Loucy (cell line): Measurements from ENCODE around the gene MTHFD1.
A peak's percentile ranks its signal among the peaks of the same experiment; 100 is the strongest.

Source experiments
- H2AFZ ChIP-seq: fragments of 200-600 bp; sonication (generic); 2 replicates; pipeline ENCODE4 v1.6.0; 2016; ENCODE audit warnings: antibody characterized with exemption, mild to moderate bottlenecking, low read length, moderate library complexity
- H3F3A ChIP-seq: fragments of 200-600 bp; 2 replicates; pipeline ENCODE4 v1.6.0; 2016; ENCODE audit warnings: antibody characterized with exemption, low read depth, mild to moderate bottlenecking
- H3K27me3 ChIP-seq: fragments of 200-600 bp; sonication (generic); 2 replicates; pipeline ENCODE4 v1.6.1; 2014; ENCODE audit warnings: low read length, mild to moderate bottlenecking; ENCODE audit not compliant: insufficient read depth, poor library complexity, severe bottlenecking
- H3K36me3 ChIP-seq: fragments of 200-600 bp; sonication (generic); 2 replicates; pipeline ENCODE4 v1.6.1; 2016; ENCODE audit warnings: low read length; ENCODE audit not compliant: insufficient read depth
- H3K4me1 ChIP-seq: fragments of 200-600 bp; sonication (generic); 2 replicates; pipeline ENCODE4 v1.5.1; 2014; ENCODE audit warnings: low read length, mild to moderate bottlenecking; ENCODE audit not compliant: insufficient read depth, poor library complexity, severe bottlenecking
- H3K4me2 ChIP-seq: fragments of 200-600 bp; sonication (generic); 2 replicates; pipeline ENCODE4 v1.6.0; 2014; ENCODE audit warnings: antibody characterized with exemption, low read length, low read depth, mild to moderate bottlenecking; ENCODE audit not compliant: poor library complexity, severe bottlenecking
- H3K4me3 ChIP-seq: fragments of 200-600 bp; sonication (generic); 2 replicates; pipeline ENCODE4 v1.5.1; 2014; ENCODE audit warnings: low read length, mild to moderate bottlenecking, mixed read lengths; ENCODE audit not compliant: poor library complexity, severe bottlenecking
- H3K79me2 ChIP-seq: fragments of 200-600 bp; sonication (generic); 2 replicates; pipeline ENCODE4 v1.6.1; 2014; ENCODE audit warnings: low read length; ENCODE audit not compliant: insufficient read depth
- H3K9ac ChIP-seq: fragments of 200-600 bp; sonication (generic); 2 replicates; pipeline ENCODE4 v1.6.0; 2014; ENCODE audit warnings: mild to moderate bottlenecking, low read depth, low read length, moderate library complexity; ENCODE audit not compliant: poor library complexity, severe bottlenecking
- H3K9me2 ChIP-seq: fragments of 200-600 bp; sonication (generic); replicated peaks from 2 replicates; pipeline ENCODE4 v1.6.1; 2016; ENCODE audit warnings: low read depth, low read length, mixed read lengths
- H3K9me3 ChIP-seq: fragments of 200-600 bp; sonication (generic); 2 replicates; pipeline ENCODE4 v1.6.1; 2014; ENCODE audit warnings: mild to moderate bottlenecking, antibody characterized with exemption, low read length, low read depth; ENCODE audit not compliant: insufficient read depth
- H4K20me1 ChIP-seq: fragments of 200-600 bp; sonication (generic); 2 replicates; pipeline ENCODE4 v1.6.0; 2014; ENCODE audit warnings: antibody characterized with exemption, low read length, mild to moderate bottlenecking; ENCODE audit not compliant: insufficient read depth, poor library complexity, severe bottlenecking
- EZH2phosphoT487 ChIP-seq: fragments of 200-600 bp; IDR thresholded peaks from 2 replicates; pipeline ENCODE4 v1.6.1; 2018; ENCODE audit warnings: antibody characterized with exemption, mild to moderate bottlenecking, moderate library complexity, borderline replicate concordance
- TF ChIP-seq, protein P1 (sequence below): fragments of 200-600 bp; sonication (generic); conservative IDR thresholded peaks from 2 replicates; pipeline ENCODE4 v1.5.1; 2014; ENCODE audit warnings: mild to moderate bottlenecking, antibody characterized with exemption, low read length

The MTHFD1 gene

GRCh38 chr14:64465831-64466554 is 77.8 kb downstream of the MTHFD1 start:
- peak overlapping the region; percentile 86 for H3K4me3 ChIP-seq
- H3K4me2 ChIP-seq, result peak overlapping the region; percentile 96
- peaks cover 14% of the 10 kb centered on the region for H4K20me1 ChIP-seq
- H3K79me2 ChIP-seq, result peaks cover 20% of the 10 kb centered on the region; the same call in 1 of the 2 replicates
- H3K9me3 ChIP-seq, result no peaks in the 10 kb centered on the region
- no peaks in the 10 kb centered on the region for H3K36me3 ChIP-seq
- no peaks in the 10 kb centered on the region for H3K27me3 ChIP-seq
- H3K9me2 ChIP-seq, result no peaks in the 10 kb centered on the region
- peaks cover 6% of the 10 kb centered on the region; the same call in 1 of the 2 replicates for H3F3A ChIP-seq
- H2AFZ ChIP-seq, result peak overlapping the region; percentile 86
- H3K4me1 ChIP-seq, result peaks cover 38% of the 10 kb centered on the region
- peak overlapping the region; percentile 75 for H3K9ac ChIP-seq
- TF ChIP-seq EZH2phosphoT487, result no peak
- TF ChIP-seq, protein P1, sequence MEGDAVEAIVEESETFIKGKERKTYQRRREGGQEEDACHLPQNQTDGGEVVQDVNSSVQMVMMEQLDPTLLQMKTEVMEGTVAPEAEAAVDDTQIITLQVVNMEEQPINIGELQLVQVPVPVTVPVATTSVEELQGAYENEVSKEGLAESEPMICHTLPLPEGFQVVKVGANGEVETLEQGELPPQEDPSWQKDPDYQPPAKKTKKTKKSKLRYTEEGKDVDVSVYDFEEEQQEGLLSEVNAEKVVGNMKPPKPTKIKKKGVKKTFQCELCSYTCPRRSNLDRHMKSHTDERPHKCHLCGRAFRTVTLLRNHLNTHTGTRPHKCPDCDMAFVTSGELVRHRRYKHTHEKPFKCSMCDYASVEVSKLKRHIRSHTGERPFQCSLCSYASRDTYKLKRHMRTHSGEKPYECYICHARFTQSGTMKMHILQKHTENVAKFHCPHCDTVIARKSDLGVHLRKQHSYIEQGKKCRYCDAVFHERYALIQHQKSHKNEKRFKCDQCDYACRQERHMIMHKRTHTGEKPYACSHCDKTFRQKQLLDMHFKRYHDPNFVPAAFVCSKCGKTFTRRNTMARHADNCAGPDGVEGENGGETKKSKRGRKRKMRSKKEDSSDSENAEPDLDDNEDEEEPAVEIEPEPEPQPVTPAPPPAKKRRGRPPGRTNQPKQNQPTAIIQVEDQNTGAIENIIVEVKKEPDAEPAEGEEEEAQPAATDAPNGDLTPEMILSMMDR, result no peak

- Histone ChIP-seq H3K9me2 (no peaks in the 10 kb centered on the region), H3K9ac (peak overlapping the region; percentile 75), H3K36me3 (no peaks in the 10 kb centered on the region), H3K4me3 (peak overlapping the region; percentile 86), H3K9me3 (no peaks in the 10 kb centered on the region), H3K27me3 (no peaks in the 10 kb centered on the region), H3K4me2 (peak overlapping the region; percentile 96), H4K20me1 (peaks cover 14% of the 10 kb centered on the region), H2AFZ (no peak overlapping the region), H3K4me1 (peaks cover 38% of the 10 kb centered on the region), H3K79me2 (peaks cover 20% of the 10 kb centered on the region; the same call in 1 of the 2 replicates), H3F3A (peaks cover 6% of the 10 kb centered on the region; the same call in 1 of the 2 replicates)
- TF ChIP-seq, protein P1, result no peak
- no peak for TF ChIP-seq EZH2phosphoT487
Measured at GRCh38 chr14:64467101-64467500, 78.9 kb downstream of the MTHFD1 start.

DNA sequence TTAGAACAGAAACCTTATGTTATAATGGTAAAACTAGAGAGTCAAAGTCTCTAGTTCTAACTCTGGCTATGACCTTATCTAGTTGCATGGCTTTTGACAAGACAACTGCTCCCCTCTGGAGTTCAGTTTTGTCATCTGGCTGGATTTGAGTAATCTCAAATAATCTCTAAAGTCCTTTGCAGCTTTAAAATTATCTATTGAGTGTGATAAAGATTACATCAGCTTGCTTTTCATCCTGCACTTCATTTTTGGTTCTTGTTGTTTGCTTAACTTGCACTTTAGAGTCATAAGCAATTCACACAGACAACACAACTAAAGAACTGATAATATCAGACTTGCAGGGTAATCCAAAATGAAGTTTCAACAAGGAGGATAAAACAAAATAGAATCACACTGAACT is 79.4 kb downstream of the MTHFD1 start:
- no peak overlapping the region for H2AFZ ChIP-seq
- H3K9me3 ChIP-seq, result no peaks in the 10 kb centered on the region
- peak overlapping the region; percentile 86 for H3K4me3 ChIP-seq
- peaks cover 6% of the 10 kb centered on the region; the same call in 1 of the 2 replicates for H3F3A ChIP-seq
- peak overlapping the region; percentile 12 for H3K9ac ChIP-seq
- TF ChIP-seq EZH2phosphoT487, result no peak
- TF ChIP-seq, protein P1, result no peak
- H3K4me2 ChIP-seq, result peak overlapping the region; percentile 96
- H4K20me1 ChIP-seq, result peaks cover 14% of the 10 kb centered on the region
- H3K4me1 ChIP-seq, result peaks cover 38% of the 10 kb centered on the region
- no peaks in the 10 kb centered on the region for H3K9me2 ChIP-seq
- no peaks in the 10 kb centered on the region for H3K36me3 ChIP-seq
- H3K27me3 ChIP-seq, result no peaks in the 10 kb centered on the region
- peaks cover 20% of the 10 kb centered on the region; the same call in 1 of the 2 replicates for H3K79me2 ChIP-seq
